ENCODE results near the gene KRTAP4-8. TPM values are rescaled to one million over a fixed set of nuclear protein-coding genes. Genes with fewer than 3 reads are reported as not detected.
"Not testable (repeated sequence)": the region's sequence is repeated elsewhere in the genome, so short reads cannot be mapped to it uniquely, and the experiment has no call there.

KRTAP4-8 gene
- total RNA-seq, 4 donors from 2014 or later: not detected

DNA sequence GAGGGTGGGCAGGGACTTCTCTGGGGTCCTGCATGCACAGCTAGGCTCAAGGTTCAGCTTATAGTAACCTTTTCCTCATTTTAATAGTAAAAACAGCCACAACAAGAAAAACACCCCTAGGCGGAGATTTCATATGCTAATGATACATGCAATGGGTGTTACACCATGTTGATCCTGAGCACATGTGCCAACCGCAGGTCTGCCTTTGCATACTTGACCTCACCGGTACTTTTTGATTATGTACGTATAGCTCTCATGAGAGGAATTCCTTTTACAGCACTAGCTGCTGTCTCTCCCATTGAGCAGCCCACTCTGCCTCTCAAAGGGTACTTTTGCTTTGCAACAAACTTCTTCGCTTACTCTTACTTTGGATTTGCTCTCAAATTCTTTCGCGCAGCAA, 1.9 kb downstream of the KRTAP4-8 start:
- H3K9me3 ChIP-seq: no peaks in the 10 kb centered on the region

GRCh38 chr17:41088760-41089352, 9.1 kb downstream of the KRTAP4-8 start:
- not testable (repeated sequence) for H3K27ac ChIP-seq, H3K4me1 ChIP-seq, H3K36me3 ChIP-seq, H3K9me3 ChIP-seq, H3K4me3 ChIP-seq, DNase-seq, H3K27me3 ChIP-seq

More for the DNA sequence above, 1.9 kb downstream of the KRTAP4-8 start:
- no peaks in the 10 kb centered on the region for H3K36me3 ChIP-seq
- no peak for TF ChIP-seq POLR2A (IDR thresholded peaks at IDR 0.05)
- no peak for TF ChIP-seq CTCF (IDR thresholded peaks at IDR 0.05)
- no peaks in the 10 kb centered on the region for H3K27me3 ChIP-seq
- H3K4me1 ChIP-seq: no peaks in the 10 kb centered on the region
- no peak overlapping the region for H3K27ac ChIP-seq
- DNase-seq: no peak
- no peak overlapping the region for H3K4me3 ChIP-seq

DNA sequence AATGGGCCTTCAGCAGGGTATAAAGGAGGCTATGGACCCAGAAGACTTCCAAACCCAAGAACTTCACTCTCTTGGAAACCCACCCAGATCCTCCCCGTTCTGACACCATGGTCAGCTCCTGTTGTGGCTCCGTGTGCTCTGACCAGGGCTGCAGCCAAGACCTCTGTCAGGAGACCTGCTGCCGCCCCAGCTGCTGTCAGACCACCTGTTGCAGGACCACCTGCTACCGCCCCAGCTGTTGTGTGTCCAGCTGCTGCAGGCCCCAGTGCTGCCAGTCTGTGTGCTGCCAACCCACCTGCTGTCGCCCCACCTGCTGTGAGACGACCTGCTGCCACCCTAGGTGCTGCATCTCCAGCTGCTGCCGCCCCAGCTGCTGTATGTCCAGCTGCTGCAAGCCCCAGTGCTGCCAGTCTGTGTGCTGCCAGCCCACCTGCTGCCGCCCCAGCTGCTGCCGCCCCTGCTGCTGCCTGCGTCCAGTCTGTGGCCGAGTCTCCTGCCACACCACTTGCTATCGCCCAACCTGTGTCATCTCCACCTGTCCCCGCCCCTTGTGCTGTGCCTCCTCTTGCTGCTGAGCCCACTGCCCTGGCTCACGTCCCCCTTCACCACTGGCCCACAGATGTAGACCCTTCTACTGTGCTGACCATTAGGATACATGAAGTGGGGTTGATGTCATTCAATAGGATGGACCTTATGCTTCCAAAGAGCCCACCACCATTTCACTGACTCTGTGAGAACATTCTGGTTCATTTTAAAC, 13.7 kb downstream of the KRTAP4-8 start, which contains the start of gene KRTAP4-7:
Gene KRTAP4-7 (plus strand): TSS at position 51 of the 757 bp plus-strand sequence. CDS start 57 bp downstream, at position 108.
- H3K4me3 ChIP-seq, H3K27ac ChIP-seq, H3K27me3 ChIP-seq, H3K36me3 ChIP-seq, H3K9me3 ChIP-seq, DNase-seq, H3K4me1 ChIP-seq: not testable (repeated sequence)

GRCh38 chr17:41083427-41083826, 14.5 kb downstream of the KRTAP4-8 start:
- not testable (repeated sequence) for H3K27ac ChIP-seq, DNase-seq, H3K27me3 ChIP-seq, H3K9me3 ChIP-seq, H3K4me1 ChIP-seq, H3K4me3 ChIP-seq, H3K36me3 ChIP-seq

DNA sequence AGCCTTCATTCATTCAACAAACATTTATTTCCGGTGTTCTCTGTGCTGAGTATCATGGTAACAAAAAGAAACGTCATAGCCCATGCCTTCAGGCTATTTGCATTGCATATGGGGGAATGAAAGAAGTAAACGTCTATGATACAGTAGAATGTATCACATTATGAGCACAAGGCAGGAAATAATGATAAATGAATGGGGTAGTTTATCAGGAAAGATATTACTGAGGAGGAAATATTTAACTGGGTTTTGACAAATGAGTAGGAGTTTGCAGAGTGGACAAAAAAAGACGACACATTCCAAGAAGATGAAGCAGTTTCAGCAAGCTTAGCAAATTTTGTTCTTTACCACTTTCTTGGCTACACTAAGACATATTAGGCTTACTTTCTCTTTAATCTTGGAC, 15.3 kb downstream of the KRTAP4-8 start:
- no peak for DNase-seq

DNA sequence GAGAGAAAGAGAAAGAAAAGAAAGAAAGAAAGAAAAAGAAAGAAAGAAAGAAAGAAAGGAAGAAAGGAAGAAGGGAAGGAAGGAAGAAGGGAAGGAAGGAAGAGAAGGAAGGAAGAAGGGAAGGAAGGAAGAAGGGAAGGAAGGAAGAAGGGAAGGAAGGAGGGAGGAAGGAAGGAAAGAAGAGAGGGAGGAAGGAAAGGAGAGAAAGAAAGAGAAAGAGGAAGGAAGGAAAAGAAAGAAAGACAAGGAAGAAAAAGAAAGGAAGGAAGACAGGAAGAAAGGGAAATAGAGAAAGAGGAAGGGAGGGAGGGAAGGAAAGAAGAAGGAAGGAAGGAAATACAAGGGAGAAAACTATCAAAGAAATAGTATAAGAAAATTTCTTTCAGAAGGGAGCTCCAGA, 21.2 kb downstream of the KRTAP4-8 start:
- Histone ChIP-seq H3K4me3 (no peak overlapping the region), H3K9me3 (no peaks in the 10 kb centered on the region), H3K27me3 (no peaks in the 10 kb centered on the region), H3K27ac (no peak overlapping the region), H3K4me1 (no peaks in the 10 kb centered on the region), H3K36me3 (no peaks in the 10 kb centered on the region)
- TF ChIP-seq POLR2A (IDR thresholded peaks at IDR 0.05) (no peak), CTCF (IDR thresholded peaks at IDR 0.05) (no peak)
- no peak for DNase-seq

More for the DNA sequence above, 15.3 kb downstream of the KRTAP4-8 start:
- Histone ChIP-seq H3K27ac (no peak overlapping the region), H3K4me3 (no peak overlapping the region), H3K36me3 (no peaks in the 10 kb centered on the region), H3K27me3 (no peaks in the 10 kb centered on the region), H3K4me1 (no peaks in the 10 kb centered on the region), H3K9me3 (no peaks in the 10 kb centered on the region)
- TF ChIP-seq CTCF (IDR thresholded peaks at IDR 0.05) (no peak), POLR2A (IDR thresholded peaks at IDR 0.05) (no peak)

- no peak for DNase-seq
- no peaks in the 10 kb centered on the region for H3K9me3 ChIP-seq
- no peak overlapping the region for H3K4me3 ChIP-seq
Measured at GRCh38 chr17:41073676-41074075, 24.3 kb downstream of the KRTAP4-8 start.

More at GRCh38 chr17:41073676-41074075, 24.3 kb downstream of the KRTAP4-8 start:
- Histone ChIP-seq H3K27me3 (no peaks in the 10 kb centered on the region), H3K4me1 (no peaks in the 10 kb centered on the region), H3K27ac (no peak overlapping the region), H3K36me3 (no peaks in the 10 kb centered on the region)
- TF ChIP-seq POLR2A (IDR thresholded peaks at IDR 0.05) (no peak), CTCF (IDR thresholded peaks at IDR 0.05) (no peak)
